Prostate gland (tissue), 2 donors: ENCODE measurements around the gene LAMA3.

Source experiments
- POLR2A ChIP-seq: fragments of 450-650 bp; IDR thresholded peaks from one replicate; pipeline ENCODE4 v1.6.1; 2016; ENCODE audit warnings: antibody characterized with exemption, mild to moderate bottlenecking
- POLR2AphosphoS5 ChIP-seq: sonication (generic); formaldehyde crosslinking; IDR thresholded peaks from one replicate; pipeline ENCODE4 v1.6.1; 2017; ENCODE audit warnings: antibody characterized with exemption
- TF ChIP-seq, protein P1 (sequence below), 4 experiments: fragments of 200-600 bp in 2 of 4; fragments of 450-650 bp in 2 of 4; sonication (generic) in 2 of 4; IDR thresholded peaks; 1 replicate in 3 of 4; 2 replicates in 1 of 4; pipeline ENCODE4 v1.5.1; 2016 to 2019; ENCODE audit warnings: antibody characterized with exemption in 4 of 4, mild to moderate bottlenecking in 2 of 4, moderate library complexity in 2 of 4

DNA sequence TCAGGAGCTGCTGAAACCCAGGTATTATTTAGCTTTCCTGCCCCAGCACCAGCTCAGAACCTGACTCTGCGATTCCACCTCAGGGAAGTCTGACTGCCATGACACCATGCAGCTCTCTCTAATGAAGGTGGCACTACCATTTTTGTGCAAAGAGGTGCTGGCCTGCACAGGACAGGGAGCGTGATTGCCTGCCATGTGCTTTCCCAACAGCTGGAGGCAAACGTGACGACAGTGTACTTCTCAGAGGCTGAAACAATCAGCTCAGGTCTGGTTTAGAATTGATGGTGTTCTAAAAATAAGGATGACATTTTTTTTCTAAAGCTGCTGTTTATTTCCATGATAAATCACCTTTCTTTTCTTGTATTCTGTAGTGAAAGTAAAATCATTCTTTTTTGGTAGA lies 250.1 kb downstream of the LAMA3 start:
- TF ChIP-seq, protein P1, sequence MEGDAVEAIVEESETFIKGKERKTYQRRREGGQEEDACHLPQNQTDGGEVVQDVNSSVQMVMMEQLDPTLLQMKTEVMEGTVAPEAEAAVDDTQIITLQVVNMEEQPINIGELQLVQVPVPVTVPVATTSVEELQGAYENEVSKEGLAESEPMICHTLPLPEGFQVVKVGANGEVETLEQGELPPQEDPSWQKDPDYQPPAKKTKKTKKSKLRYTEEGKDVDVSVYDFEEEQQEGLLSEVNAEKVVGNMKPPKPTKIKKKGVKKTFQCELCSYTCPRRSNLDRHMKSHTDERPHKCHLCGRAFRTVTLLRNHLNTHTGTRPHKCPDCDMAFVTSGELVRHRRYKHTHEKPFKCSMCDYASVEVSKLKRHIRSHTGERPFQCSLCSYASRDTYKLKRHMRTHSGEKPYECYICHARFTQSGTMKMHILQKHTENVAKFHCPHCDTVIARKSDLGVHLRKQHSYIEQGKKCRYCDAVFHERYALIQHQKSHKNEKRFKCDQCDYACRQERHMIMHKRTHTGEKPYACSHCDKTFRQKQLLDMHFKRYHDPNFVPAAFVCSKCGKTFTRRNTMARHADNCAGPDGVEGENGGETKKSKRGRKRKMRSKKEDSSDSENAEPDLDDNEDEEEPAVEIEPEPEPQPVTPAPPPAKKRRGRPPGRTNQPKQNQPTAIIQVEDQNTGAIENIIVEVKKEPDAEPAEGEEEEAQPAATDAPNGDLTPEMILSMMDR (IDR thresholded peaks at IDR 0.05) = no peak
- TF ChIP-seq POLR2A (no peak), POLR2AphosphoS5 (no peak)
